Activated CD4-positive, alpha-beta T cell treated with anti-CD3 and anti-CD28 coated beads, Interleukin-2, amount 10 ng/mL, durations not matched to agents 24 days and 14 days (primary cell): Measurements from ENCODE around the gene CFAP91. TPM values are rescaled to one million over a fixed set of nuclear protein-coding genes. Genes with fewer than 3 reads are reported as not detected.
"Not testable (repeated sequence)": the region's sequence is repeated elsewhere in the genome, so short reads cannot be mapped to it uniquely, and the experiment has no call there.

Experiments
- DNase-seq: peaks from one replicate; pipeline ENCODE4 v3.0.0; 2022
- H3K27ac Mint-ChIP-seq: one replicate; pipeline ENCODE4 v1.8.0; 2022; ENCODE audit warnings: mild to moderate bottlenecking, mixed read lengths
- H3K27me3 Mint-ChIP-seq: one replicate; pipeline ENCODE4 v1.8.0; 2022; ENCODE audit warnings: mixed read lengths
- H3K36me3 Mint-ChIP-seq: one replicate; pipeline ENCODE4 v1.8.0; 2022; ENCODE audit warnings: low read depth, mild to moderate bottlenecking, mixed read lengths
- H3K4me1 Mint-ChIP-seq: one replicate; pipeline ENCODE4 v1.8.0; 2021; ENCODE audit warnings: mixed read lengths
- H3K4me3 Mint-ChIP-seq: one replicate; pipeline ENCODE4 v1.8.0; 2022; ENCODE audit warnings: mild to moderate bottlenecking, moderate library complexity, mixed read lengths
- H3K9me3 Mint-ChIP-seq: one replicate; pipeline ENCODE4 v1.8.0; 2021; ENCODE audit warnings: mixed read lengths
- intact Hi-C: fragments of 100-400 bp; cut with micrococcal nuclease; formaldehyde crosslinking; loops from one replicate; pipeline ENCODE4 v1.15.1; 2023
- total RNA-seq: library from RNA; stranded (reverse); gene quantifications from 2 replicates; pipeline ENCODE4 v1.2.3, GENCODE V29; 2022

The CFAP91 gene
- total RNA-seq, 1 donor from 2014 or later, result 0.26 TPM

GRCh38 chr3:119669906-119670570 lies 32.8 kb upstream of the CFAP91 start:
- no peak overlapping the region for H3K27ac Mint-ChIP-seq
- peaks cover 10% of the 10 kb centered on the region for H3K4me1 Mint-ChIP-seq
- no peaks in the 10 kb centered on the region for H3K27me3 Mint-ChIP-seq
- peaks cover 52% of the 10 kb centered on the region for H3K36me3 Mint-ChIP-seq
- H3K9me3 Mint-ChIP-seq, result no peaks in the 10 kb centered on the region
- no peak for DNase-seq
- intact Hi-C loops, result no loop called here
- no peak overlapping the region for H3K4me3 Mint-ChIP-seq

GRCh38 chr3:119672776-119673175 lies 30.0 kb upstream of the CFAP91 start:
- Mint-ChIP-seq H3K36me3 (peaks cover 46% of the 10 kb centered on the region), H3K4me3 (no peak overlapping the region), H3K27ac (no peak overlapping the region), H3K27me3 (no peaks in the 10 kb centered on the region), H3K4me1 (peaks cover 32% of the 10 kb centered on the region), H3K9me3 (no peaks in the 10 kb centered on the region)
- no peak for DNase-seq
- intact Hi-C loops, result no loop called here

GRCh38 chr3:119673875-119674274 lies 28.9 kb upstream of the CFAP91 start:
- peaks cover 43% of the 10 kb centered on the region for H3K36me3 Mint-ChIP-seq
- intact Hi-C loops, result no loop called here
- no peak for DNase-seq

GRCh38 chr3:119675188-119675874 lies 27.5 kb upstream of the CFAP91 start:
- H3K27ac Mint-ChIP-seq, result peak overlapping the region; percentile 96
- intact Hi-C loops, result loop anchor here (5.0 kb wide), 2 partner anchors 98 to 438 kb away; partner anchors contain the start of gene ADPRH
- DNase-seq, result no peak

More at GRCh38 chr3:119673875-119674274, 28.9 kb upstream of the CFAP91 start:
- H3K27ac Mint-ChIP-seq, result no peak overlapping the region
- peaks cover 33% of the 10 kb centered on the region for H3K4me1 Mint-ChIP-seq
- no peak overlapping the region for H3K4me3 Mint-ChIP-seq
- H3K27me3 Mint-ChIP-seq, result no peaks in the 10 kb centered on the region
- no peaks in the 10 kb centered on the region for H3K9me3 Mint-ChIP-seq

GRCh38 chr3:119676020-119676419 lies 26.8 kb upstream of the CFAP91 start:
- Mint-ChIP-seq H3K4me3 (peak overlapping the region; percentile 87), H3K4me1 (peaks cover 33% of the 10 kb centered on the region), H3K9me3 (no peaks in the 10 kb centered on the region), H3K27ac (peak overlapping the region; percentile 96), H3K36me3 (peaks cover 28% of the 10 kb centered on the region), H3K27me3 (no peaks in the 10 kb centered on the region)
- no peak for DNase-seq
- intact Hi-C loops, result loop anchor here (1.0 to 5.0 kb wide), 4 partner anchors 75 to 439 kb away; partner anchors contain the start of genes ADPRH and CD80

More at GRCh38 chr3:119675188-119675874, 27.5 kb upstream of the CFAP91 start:
- Mint-ChIP-seq H3K36me3 (peaks cover 34% of the 10 kb centered on the region), H3K9me3 (no peaks in the 10 kb centered on the region), H3K27me3 (no peaks in the 10 kb centered on the region), H3K4me3 (peak overlapping the region; percentile 87), H3K4me1 (peaks cover 33% of the 10 kb centered on the region)

- no peaks in the 10 kb centered on the region for H3K27me3 Mint-ChIP-seq
- peaks cover 22% of the 10 kb centered on the region for H3K36me3 Mint-ChIP-seq
- intact Hi-C loops, result loop anchor here (1.0 to 5.0 kb wide), 10 partner anchors 23 to 440 kb away; partner anchors contain the start of genes ADPRH, ARHGAP31, CD80 and TIMMDC1
Measured at GRCh38 chr3:119676771-119677640, 25.8 kb upstream of the CFAP91 start, which contains the start of gene COX17. Gene COX17 (minus strand): TSS chr3:119677406. CDS start chr3:119677310, 96 bp downstream.

GRCh38 chr3:119677641-119677934 lies 25.2 kb upstream of the CFAP91 start:
- DNase-seq, result no peak
- H3K27ac Mint-ChIP-seq, result peak overlapping the region; percentile 96
- H3K36me3 Mint-ChIP-seq, result peaks cover 18% of the 10 kb centered on the region
- H3K4me3 Mint-ChIP-seq, result peak overlapping the region; percentile 87
- no peaks in the 10 kb centered on the region for H3K9me3 Mint-ChIP-seq
- no peaks in the 10 kb centered on the region for H3K27me3 Mint-ChIP-seq
- peaks cover 31% of the 10 kb centered on the region for H3K4me1 Mint-ChIP-seq
- intact Hi-C loops, result loop anchor here (1.0 to 5.0 kb wide), 9 partner anchors 23 to 440 kb away; partner anchors contain the start of genes ADPRH, ARHGAP31, TIMMDC1 and TMEM39A

More at GRCh38 chr3:119676771-119677640, 25.8 kb upstream of the CFAP91 start, which contains the start of gene COX17:
- Mint-ChIP-seq H3K4me1 (peaks cover 33% of the 10 kb centered on the region), H3K27ac (peak within 1 kb of the TSS; percentile 96), H3K9me3 (no peaks in the 10 kb centered on the region), H3K4me3 (peak within 1 kb of the TSS; percentile 87)
- peak; percentile 98 for DNase-seq

- not testable (repeated sequence) for H3K9me3 Mint-ChIP-seq, H3K27ac Mint-ChIP-seq, H3K27me3 Mint-ChIP-seq, H3K4me3 Mint-ChIP-seq, DNase-seq
- Mint-ChIP-seq H3K36me3 (peaks cover 13% of the 10 kb centered on the region), H3K4me1 (peaks cover 29% of the 10 kb centered on the region)
- intact Hi-C loops, result loop anchor here (5.0 kb wide), 2 partner anchors 101 to 441 kb away; partner anchors contain the start of gene ADPRH
Measured at GRCh38 chr3:119678209-119678608, 24.6 kb upstream of the CFAP91 start.

GRCh38 chr3:119679874-119680273 lies 22.9 kb upstream of the CFAP91 start:
- H3K9me3 Mint-ChIP-seq, result no peaks in the 10 kb centered on the region
- peaks cover 7% of the 10 kb centered on the region for H3K36me3 Mint-ChIP-seq
- H3K27me3 Mint-ChIP-seq, result peaks cover under 1% of the 10 kb centered on the region
- intact Hi-C loops, result loop anchor here (2.0 to 10.0 kb wide), 6 partner anchors 103 to 795 kb away; partner anchors contain the start of genes ADPRH and IGSF11
- H3K4me3 Mint-ChIP-seq, result no peak overlapping the region
- H3K4me1 Mint-ChIP-seq, result peaks cover 25% of the 10 kb centered on the region
- H3K27ac Mint-ChIP-seq, result no peak overlapping the region
- DNase-seq, result no peak

- intact Hi-C loops, result loop anchor here (1.0 to 10.0 kb wide), 5 partner anchors 406 to 796 kb away; partner anchors contain the start of gene IGSF11
- H3K4me3 Mint-ChIP-seq, result no peak overlapping the region
- no peaks in the 10 kb centered on the region for H3K9me3 Mint-ChIP-seq
- DNase-seq, result peak; percentile 70
- H3K27me3 Mint-ChIP-seq, result peaks cover 2% of the 10 kb centered on the region
- no peak overlapping the region for H3K27ac Mint-ChIP-seq
- H3K4me1 Mint-ChIP-seq, result peaks cover 12% of the 10 kb centered on the region
- peaks cover 2% of the 10 kb centered on the region for H3K36me3 Mint-ChIP-seq
Measured at GRCh38 chr3:119681279-119681678, 21.5 kb upstream of the CFAP91 start.

- Mint-ChIP-seq H3K27me3 (peaks cover 10% of the 10 kb centered on the region), H3K9me3 (peaks cover 8% of the 10 kb centered on the region), H3K27ac (no peak overlapping the region), H3K4me1 (no peaks in the 10 kb centered on the region), H3K36me3 (no peaks in the 10 kb centered on the region), H3K4me3 (no peak overlapping the region)
- intact Hi-C loops, result loop anchor here (10.0 kb wide), 1 partner anchor 649 kb away; the partner anchor contains the start of gene IGSF11
- DNase-seq, result no peak
Measured at GRCh38 chr3:119683421-119683820, 19.4 kb upstream of the CFAP91 start.

- H3K27me3 Mint-ChIP-seq, result peaks cover 8% of the 10 kb centered on the region
- intact Hi-C loops, result no loop called here
- DNase-seq, result no peak
Measured at GRCh38 chr3:119690043-119690656, 12.7 kb upstream of the CFAP91 start.

GRCh38 chr3:119695480-119695879 lies 7.3 kb upstream of the CFAP91 start:
- Mint-ChIP-seq H3K4me3 (no peak overlapping the region), H3K27me3 (no peaks in the 10 kb centered on the region), H3K4me1 (peaks cover 14% of the 10 kb centered on the region), H3K27ac (no peak overlapping the region), H3K9me3 (peaks cover 7% of the 10 kb centered on the region), H3K36me3 (no peaks in the 10 kb centered on the region)
- intact Hi-C loops, result no loop called here
- no peak for DNase-seq

More at GRCh38 chr3:119690043-119690656, 12.7 kb upstream of the CFAP91 start:
- no peak overlapping the region for H3K27ac Mint-ChIP-seq
- H3K9me3 Mint-ChIP-seq, result peaks cover 11% of the 10 kb centered on the region
- no peak overlapping the region for H3K4me3 Mint-ChIP-seq
- H3K4me1 Mint-ChIP-seq, result no peaks in the 10 kb centered on the region
- H3K36me3 Mint-ChIP-seq, result no peaks in the 10 kb centered on the region
